Thymus (tissue), 11 donors: ENCODE data around the gene SLC9A8. TPM values are rescaled to one million over a fixed set of nuclear protein-coding genes. Genes with fewer than 3 reads are reported as not detected.

Source experiments
- DNase-seq, 9 donors: peaks; one replicate each; pipeline ENCODE4 v3.0.0-alpha.2; 2013; ENCODE audit warnings: low spot score in 9 of 9, low read depth in 6 of 9, missing footprints in 1 of 9
- H3K27ac ChIP-seq, 2 donors: one replicate each; pipeline ENCODE4 v1.5.1; 2013; ENCODE audit warnings: control low read depth in 1 of 2, low read depth in 1 of 2, low read length in 1 of 2, mild to moderate bottlenecking in 1 of 2, moderate library complexity in 1 of 2
- H3K27me3 ChIP-seq, 2 donors: one replicate each; pipeline ENCODE4 v1.5.1; 2013; ENCODE audit warnings: low read length in 1 of 2; ENCODE audit not compliant: control insufficient read depth in 2 of 2, insufficient read depth in 1 of 2
- H3K36me3 ChIP-seq, 2 donors: one replicate each; pipeline ENCODE4 v1.5.1; 2013; ENCODE audit warnings: low read length in 1 of 2, mild to moderate bottlenecking in 1 of 2, moderate library complexity in 1 of 2; ENCODE audit not compliant: control insufficient read depth in 2 of 2, insufficient read depth in 2 of 2
- H3K4me1 ChIP-seq, 2 donors: one replicate each; pipeline ENCODE4 v1.5.1; 2013; ENCODE audit warnings: low read length in 2 of 2; ENCODE audit not compliant: control insufficient read depth in 2 of 2, insufficient read depth in 2 of 2
- H3K4me3 ChIP-seq, 2 donors: one replicate each; pipeline ENCODE4 v1.5.1; 2013; ENCODE audit warnings: low read length in 2 of 2, control low read depth in 1 of 2, mild to moderate bottlenecking in 1 of 2
- H3K9me3 ChIP-seq, 2 donors: one replicate each; pipeline ENCODE4 v1.5.1; 2013; ENCODE audit warnings: low read length in 1 of 2, mild to moderate bottlenecking in 1 of 2; ENCODE audit not compliant: control insufficient read depth in 2 of 2, insufficient read depth in 1 of 2
- WGBS: extraction: QIAGEN DNeasy Blood & Tissue Kit; methylation state at CpG from one replicate; pipeline ENCODE4 v1.1.7; 2013; 5-methylcytosine and 5-hydroxymethylcytosine counted together
- polyA plus RNA-seq: library from polyadenylated mRNA; stranded (reverse); fragments of 200-250 nt; gene quantifications from one replicate; pipeline ENCODE4 v1.2.3, GENCODE V29; 2013
- total RNA-seq: library from RNA; stranded (reverse); fragments of 120-200 nt; gene quantifications from one replicate; pipeline ENCODE4 v1.2.4, GENCODE V29; 2013
- donor health status: healthy.

SLC9A8 gene
- total and polyA plus RNA-seq, 2 donors, result 3.9 to 14.1 TPM

DNA sequence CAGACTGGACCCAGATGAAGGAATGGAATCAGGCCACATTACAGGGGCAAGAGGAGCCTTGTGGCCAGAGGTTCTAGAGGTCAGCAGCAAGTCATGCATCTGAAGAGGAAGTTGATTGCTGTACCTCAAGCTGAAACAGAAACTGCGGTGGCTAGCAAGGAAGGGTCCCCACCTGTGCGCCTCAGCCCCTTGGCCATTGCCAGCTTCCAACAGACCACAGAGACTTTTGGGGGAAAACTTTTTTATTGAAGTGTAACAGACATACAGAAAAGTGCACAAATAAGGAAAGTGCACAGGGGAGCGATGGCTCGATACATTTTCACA is 26.8 kb upstream of the SLC9A8 start:
- Histone ChIP-seq H3K9me3 (no peaks in the 10 kb centered on the region), H3K36me3 (no peaks in the 10 kb centered on the region), H3K4me3 (no peak overlapping the region), H3K27me3 (peaks cover 0 to 23% of the 10 kb centered on the region in 2 donors), H3K4me1 (peaks cover 0 to 3% of the 10 kb centered on the region in 2 donors), H3K27ac (no peak overlapping the region)
- 36% methylated on average over 4 of the region's 4 CpGs for WGBS
- no peak for DNase-seq

DNA sequence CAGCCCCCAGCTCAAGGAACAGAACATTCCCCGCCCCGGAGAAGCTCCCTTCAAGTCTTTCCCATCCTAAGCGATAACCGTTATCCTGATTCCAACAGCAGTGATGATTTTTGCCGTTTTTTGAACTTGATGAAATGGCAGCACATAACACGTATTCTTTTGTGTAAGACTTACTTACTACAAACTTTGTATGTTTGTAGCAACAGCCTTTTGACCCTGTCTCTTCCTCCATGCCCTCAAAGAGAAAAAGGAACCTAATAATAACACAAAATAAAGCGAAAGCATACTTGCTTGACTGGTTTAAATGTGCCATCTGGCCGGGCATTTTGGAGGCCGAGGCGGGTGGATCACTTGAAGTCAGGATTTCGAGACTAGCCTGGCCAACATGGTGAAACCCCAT is 26.4 kb upstream of the SLC9A8 start:
- Histone ChIP-seq H3K27ac (no peak overlapping the region), H3K9me3 (no peaks in the 10 kb centered on the region), H3K4me1 (peaks cover 0 to 3% of the 10 kb centered on the region in 2 donors), H3K27me3 (peaks cover 0 to 26% of the 10 kb centered on the region in 2 donors), H3K36me3 (no peaks in the 10 kb centered on the region), H3K4me3 (no peak overlapping the region)
- WGBS, result 81% methylated on average over 10 of the region's 11 CpGs
- no peak for DNase-seq

DNA sequence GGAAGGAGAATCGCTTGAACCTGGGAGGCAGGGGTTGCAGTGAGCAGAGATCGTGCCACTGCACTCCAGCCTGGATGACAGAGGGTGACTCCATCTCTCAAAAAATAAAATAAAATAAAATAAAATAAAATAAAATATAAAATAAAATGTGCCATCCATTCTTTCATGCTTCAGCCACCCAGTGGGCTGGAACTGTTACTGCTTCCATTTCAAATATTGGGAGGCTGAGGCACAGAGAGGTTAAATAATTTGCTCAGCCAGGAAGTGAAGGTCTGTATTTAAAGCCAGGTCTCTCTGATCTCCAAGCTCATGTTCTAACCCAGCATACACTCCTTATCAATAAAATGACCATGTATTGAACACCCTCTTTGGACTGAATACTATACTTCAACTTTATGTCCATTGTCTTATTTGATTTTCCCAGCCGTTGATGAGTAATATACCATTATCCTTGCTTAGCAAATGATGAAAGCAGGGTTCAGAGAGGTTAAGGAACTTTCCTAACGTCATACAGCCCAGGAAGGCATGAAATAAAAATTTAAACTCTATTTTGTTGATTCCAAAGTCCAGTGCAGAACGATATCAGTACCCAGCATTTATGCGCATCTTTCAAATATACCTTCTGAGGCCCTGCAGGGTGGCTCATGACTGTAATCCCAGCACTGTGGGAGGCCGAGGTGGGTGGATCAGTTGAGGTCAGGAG is 25.8 kb upstream of the SLC9A8 start:
- Histone ChIP-seq H3K36me3 (no peaks in the 10 kb centered on the region), H3K9me3 (no peaks in the 10 kb centered on the region), H3K4me1 (peaks cover 0 to 3% of the 10 kb centered on the region in 2 donors), H3K27ac (no peak overlapping the region), H3K27me3 (peaks cover 0 to 30% of the 10 kb centered on the region in 2 donors), H3K4me3 (no peak overlapping the region)
- DNase-seq, result no peak
- WGBS, result 95% methylated on average over 7 of the region's 7 CpGs

DNA sequence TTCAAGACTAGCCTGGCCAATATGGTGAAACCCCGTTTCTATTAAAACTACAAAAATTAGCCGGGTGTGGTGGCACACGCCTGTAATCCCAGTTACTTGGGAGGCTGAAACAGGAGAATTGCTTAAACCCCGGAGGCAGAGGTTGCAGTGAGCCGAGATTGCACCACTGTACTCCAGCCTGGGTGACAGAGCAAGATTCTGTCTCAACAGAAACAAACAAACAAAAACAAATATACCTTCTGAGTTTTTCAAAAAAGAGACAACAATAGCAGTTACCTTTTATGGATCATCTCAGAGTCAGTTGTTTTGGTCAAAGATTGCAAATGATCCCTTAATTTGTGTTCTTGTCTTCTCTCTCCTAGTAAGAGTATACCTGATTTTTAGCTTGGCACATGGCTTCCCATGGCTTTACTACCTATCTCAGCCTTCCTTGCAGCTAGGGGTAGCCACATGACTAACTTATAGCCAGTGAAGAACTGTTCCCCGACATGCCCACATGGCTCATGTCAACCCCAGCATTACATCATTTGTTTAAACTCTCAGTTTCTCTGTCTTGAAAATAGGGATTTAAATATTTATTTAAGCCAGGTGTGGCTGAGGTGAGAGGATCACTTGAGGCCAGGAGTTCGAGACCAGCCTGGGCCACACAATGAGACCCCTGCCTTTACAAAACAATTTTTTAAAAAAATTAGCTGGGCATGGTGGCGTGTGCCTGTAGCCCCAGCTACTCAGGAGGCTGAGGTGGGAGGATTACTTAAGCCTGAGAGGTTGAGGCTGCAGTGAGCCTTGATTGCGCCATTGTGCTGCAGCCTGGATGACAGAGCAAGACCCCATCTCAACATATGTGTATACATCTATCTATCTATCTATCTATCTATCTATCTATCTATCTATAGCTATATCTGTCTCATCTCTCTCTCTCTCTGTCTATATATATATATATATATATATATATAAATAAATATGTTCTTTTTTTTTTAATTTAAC is 25.0 kb upstream of the SLC9A8 start:
- H3K27ac ChIP-seq, result no peak overlapping the region
- H3K4me1 ChIP-seq, result peaks cover 0 to 3% of the 10 kb centered on the region in 2 donors
- no peak overlapping the region for H3K4me3 ChIP-seq
- peaks cover 0 to 30% of the 10 kb centered on the region in 2 donors for H3K27me3 ChIP-seq
- DNase-seq, result no peak
- 98% methylated on average over 9 of the region's 9 CpGs for WGBS
- no peaks in the 10 kb centered on the region for H3K36me3 ChIP-seq
- no peaks in the 10 kb centered on the region for H3K9me3 ChIP-seq

DNA sequence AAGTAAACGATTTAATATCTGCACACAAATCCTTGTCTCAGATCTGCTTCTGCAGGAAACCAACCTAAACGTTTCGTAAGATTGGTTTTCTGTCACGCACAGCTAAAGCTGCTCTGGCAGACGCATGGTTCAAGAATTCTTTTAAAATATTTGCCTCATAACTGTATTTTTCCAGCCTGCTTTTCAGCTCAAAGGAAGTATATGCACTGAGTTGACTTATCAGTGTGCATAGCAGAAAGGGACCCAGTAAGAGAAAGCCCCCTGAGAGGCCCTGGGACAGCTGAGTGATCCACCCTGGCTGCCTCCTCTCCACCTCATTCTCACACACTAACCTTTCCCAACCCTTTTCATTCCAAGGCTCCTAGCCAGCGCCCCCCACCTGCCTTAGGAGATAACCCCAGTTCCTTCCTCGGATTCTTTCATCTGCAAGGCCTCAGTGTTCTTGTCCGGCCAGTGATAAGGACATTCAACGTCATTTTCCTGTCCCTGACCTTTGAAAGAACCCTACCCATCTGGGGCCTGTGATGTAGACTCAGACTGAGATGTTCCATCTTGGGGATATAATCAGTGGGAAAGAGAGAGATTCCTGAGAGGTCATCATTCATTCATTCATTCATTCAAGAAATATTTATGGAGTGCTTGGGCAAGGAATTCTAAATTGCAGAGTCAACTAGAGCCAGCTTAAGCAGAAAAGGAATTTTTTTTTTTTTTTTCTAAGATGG is 22.4 kb upstream of the SLC9A8 start:
- Histone ChIP-seq H3K4me1 (peaks cover 0 to 3% of the 10 kb centered on the region in 2 donors), H3K36me3 (no peaks in the 10 kb centered on the region), H3K4me3 (no peak overlapping the region), H3K9me3 (no peaks in the 10 kb centered on the region), H3K27me3 (peaks cover 0 to 31% of the 10 kb centered on the region in 2 donors), H3K27ac (no peak overlapping the region)
- WGBS, result 65% methylated on average over 9 of the region's 9 CpGs
- no peak for DNase-seq

DNA sequence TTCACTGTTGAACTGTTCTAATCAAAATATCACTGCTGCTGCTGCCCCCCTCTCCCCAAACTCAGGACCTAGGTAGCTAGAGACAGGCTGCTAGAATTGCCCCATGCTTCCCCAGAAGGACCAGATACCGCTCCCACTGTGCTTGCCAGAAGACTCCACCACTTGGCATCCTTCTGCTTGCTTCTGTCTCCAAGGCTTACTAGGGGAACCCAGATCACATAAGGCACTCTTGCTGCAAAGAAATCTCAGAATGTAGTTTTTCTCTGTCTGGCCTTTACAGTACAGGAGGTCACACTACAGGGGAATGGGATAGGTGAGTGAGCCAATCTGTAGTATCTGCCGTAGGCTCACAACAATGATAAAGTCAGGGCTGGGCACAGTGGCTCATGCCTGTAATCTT is 21.5 kb upstream of the SLC9A8 start:
- 87% methylated on average over 2 of the region's 2 CpGs for WGBS
- peaks cover 0 to 3% of the 10 kb centered on the region in 2 donors for H3K4me1 ChIP-seq

DNA sequence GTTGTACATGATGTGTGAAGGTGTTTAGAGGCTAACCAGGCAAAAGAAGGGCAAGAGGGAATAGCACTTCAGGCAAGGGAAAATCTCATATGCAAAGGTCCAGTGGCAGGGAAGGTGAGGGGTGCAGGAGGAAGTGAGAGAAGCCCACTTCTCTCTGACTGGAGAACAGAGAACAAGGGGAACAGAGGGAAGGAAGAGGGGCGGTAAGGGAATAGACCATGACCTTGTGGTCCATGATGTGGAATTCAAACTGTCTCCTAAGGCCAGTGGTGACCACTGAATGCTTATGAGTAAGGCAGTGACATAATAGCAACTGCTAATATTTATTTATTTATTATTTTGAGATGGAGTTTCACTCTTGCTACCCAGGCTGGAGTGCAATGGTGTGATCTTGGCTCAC is 20.6 kb upstream of the SLC9A8 start:
- Histone ChIP-seq H3K9me3 (no peaks in the 10 kb centered on the region), H3K4me3 (no peak overlapping the region), H3K27me3 (peaks cover 0 to 25% of the 10 kb centered on the region in 2 donors), H3K4me1 (peaks cover 0 to 3% of the 10 kb centered on the region in 2 donors), H3K27ac (no peak overlapping the region), H3K36me3 (no peaks in the 10 kb centered on the region)
- DNase-seq, result no peak
- 98% methylated on average over 1 of the region's 1 CpG for WGBS

More for the DNA sequence above, 21.5 kb upstream of the SLC9A8 start:
- Histone ChIP-seq H3K36me3 (no peaks in the 10 kb centered on the region), H3K4me3 (no peak overlapping the region), H3K27me3 (peaks cover 0 to 22% of the 10 kb centered on the region in 2 donors), H3K9me3 (no peaks in the 10 kb centered on the region), H3K27ac (no peak overlapping the region)
- DNase-seq, result no peak

DNA sequence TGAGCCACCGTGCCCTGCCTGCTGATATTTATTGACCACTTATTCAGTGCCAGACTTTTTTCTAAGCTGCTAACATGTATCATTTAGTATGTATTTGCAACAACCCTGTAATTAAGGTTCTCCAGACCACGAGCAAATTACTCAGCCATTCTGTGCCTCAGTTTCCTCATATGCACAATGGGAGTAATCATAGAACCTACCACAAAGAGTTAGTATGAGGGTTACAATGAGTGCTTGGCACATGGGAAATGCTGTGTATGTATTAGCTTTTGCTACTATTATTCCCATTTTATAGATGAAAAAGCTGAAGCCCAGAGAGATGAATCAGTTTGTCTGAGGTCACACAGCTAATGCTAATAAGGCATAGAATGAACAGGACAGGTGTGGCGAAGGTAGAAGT is 20.0 kb upstream of the SLC9A8 start:
- Histone ChIP-seq H3K27me3 (peaks cover 0 to 29% of the 10 kb centered on the region in 2 donors), H3K36me3 (no peaks in the 10 kb centered on the region), H3K27ac (no peak overlapping the region), H3K4me1 (peaks cover 0 to 3% of the 10 kb centered on the region in 2 donors), H3K4me3 (no peak overlapping the region), H3K9me3 (no peaks in the 10 kb centered on the region)
- 98% methylated on average over 3 of the region's 3 CpGs for WGBS
- DNase-seq, result no peak
